SU-DHL-6 (cell line): ENCODE measurements around the gene ATP1A4.

Experiments
- EZH2phosphoT487 ChIP-seq: fragments of 200-600 bp; sonication (generic), shearing (Covaris generic); conservative IDR thresholded peaks from 2 replicates; pipeline ENCODE4 v1.6.1; 2018; ENCODE audit warnings: mild to moderate bottlenecking, antibody characterized with exemption, low read length, moderate library complexity, mixed read lengths
- TF ChIP-seq, protein P1 (sequence below): fragments of 200-600 bp; sonication (generic); IDR thresholded peaks from one replicate; pipeline ENCODE4 v1.5.1; 2017; ENCODE audit warnings: antibody characterized with exemption, mild to moderate bottlenecking, low read length, moderate library complexity; ENCODE audit not compliant: insufficient read depth, poor library complexity, severe bottlenecking

DNA sequence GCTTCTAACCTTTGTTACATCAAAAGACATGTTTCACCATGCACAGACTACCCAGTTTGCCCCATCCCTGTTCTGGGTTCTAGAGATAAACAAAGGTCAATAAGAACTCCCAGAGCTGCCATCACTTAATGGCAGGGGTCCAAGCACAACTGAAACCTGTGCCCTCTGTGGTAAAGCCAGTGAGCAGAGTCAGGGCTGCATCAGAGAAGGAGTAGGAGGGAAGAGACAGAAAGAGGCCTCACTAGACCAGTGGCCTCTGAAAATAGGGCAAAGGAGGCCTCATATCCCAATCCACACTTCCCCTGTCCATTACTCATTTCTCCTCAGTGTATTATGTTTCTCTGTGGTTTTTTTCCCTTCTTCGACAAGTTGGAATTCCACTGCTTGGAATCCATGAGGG lies 25.7 kb upstream of the ATP1A4 start:
- TF ChIP-seq, protein P1, sequence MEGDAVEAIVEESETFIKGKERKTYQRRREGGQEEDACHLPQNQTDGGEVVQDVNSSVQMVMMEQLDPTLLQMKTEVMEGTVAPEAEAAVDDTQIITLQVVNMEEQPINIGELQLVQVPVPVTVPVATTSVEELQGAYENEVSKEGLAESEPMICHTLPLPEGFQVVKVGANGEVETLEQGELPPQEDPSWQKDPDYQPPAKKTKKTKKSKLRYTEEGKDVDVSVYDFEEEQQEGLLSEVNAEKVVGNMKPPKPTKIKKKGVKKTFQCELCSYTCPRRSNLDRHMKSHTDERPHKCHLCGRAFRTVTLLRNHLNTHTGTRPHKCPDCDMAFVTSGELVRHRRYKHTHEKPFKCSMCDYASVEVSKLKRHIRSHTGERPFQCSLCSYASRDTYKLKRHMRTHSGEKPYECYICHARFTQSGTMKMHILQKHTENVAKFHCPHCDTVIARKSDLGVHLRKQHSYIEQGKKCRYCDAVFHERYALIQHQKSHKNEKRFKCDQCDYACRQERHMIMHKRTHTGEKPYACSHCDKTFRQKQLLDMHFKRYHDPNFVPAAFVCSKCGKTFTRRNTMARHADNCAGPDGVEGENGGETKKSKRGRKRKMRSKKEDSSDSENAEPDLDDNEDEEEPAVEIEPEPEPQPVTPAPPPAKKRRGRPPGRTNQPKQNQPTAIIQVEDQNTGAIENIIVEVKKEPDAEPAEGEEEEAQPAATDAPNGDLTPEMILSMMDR = no peak
- TF ChIP-seq EZH2phosphoT487 = no peak
